ENCODE data around the gene ATP6V1A.

ATP6V1A gene

DNA sequence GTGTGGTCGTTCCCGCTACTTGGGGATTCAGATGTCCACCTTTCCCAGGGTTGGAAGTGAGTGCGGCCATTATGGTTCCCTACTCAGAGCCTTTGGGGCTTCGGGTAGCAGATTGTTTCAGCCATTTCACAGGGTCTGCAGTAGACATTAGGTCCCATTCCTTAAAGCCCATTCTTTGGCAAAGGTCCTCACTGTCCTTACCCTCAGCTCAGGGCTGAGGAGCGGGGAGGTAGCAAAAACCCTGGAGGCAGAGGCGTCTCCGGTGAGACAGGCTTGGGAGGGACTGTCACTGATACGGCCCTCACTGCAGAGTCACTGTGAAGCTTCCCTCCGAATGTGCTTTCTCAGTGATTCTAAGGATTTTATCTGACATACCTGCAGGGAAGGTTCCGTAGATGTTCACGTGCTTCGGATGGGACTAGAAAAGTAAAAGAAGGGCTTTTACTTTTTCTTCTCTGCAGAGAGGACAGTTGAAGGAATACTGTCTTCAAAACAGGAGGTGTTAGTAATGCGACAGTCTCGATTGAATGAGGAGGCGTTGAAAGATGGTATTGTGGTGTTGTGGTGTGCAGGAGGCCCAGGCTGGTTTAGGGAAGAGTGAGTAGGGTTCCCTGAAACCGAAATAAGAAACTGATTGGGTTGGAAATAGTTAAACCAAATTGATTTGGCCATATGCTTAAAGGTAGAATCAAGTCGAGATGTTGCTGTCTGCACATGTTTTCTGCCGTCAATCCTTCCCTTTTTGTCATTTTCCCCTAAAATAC is 630 bp downstream of the ATP6V1A start:
- peak; percentile 64 for DNase-seq

DNA sequence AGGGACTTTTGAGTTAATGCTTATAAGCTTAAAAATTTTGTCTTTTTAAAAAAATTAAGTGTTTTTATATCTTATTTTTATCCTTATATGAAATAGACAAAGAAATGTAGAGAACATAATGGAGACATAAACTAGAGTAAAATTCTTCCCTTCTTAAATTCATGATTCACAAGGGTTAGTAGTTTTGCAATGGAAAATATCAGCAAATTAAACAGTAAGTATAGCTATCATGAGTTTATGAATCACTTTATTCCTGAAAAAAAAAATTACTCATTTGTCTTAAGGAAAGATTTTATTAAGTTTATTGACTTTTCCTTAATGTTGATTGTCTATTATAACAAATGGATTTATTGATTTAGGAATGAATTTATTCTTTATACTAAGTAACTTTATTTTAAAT is 4.3 kb downstream of the ATP6V1A start:
- DNase-seq, result no peak

DNA sequence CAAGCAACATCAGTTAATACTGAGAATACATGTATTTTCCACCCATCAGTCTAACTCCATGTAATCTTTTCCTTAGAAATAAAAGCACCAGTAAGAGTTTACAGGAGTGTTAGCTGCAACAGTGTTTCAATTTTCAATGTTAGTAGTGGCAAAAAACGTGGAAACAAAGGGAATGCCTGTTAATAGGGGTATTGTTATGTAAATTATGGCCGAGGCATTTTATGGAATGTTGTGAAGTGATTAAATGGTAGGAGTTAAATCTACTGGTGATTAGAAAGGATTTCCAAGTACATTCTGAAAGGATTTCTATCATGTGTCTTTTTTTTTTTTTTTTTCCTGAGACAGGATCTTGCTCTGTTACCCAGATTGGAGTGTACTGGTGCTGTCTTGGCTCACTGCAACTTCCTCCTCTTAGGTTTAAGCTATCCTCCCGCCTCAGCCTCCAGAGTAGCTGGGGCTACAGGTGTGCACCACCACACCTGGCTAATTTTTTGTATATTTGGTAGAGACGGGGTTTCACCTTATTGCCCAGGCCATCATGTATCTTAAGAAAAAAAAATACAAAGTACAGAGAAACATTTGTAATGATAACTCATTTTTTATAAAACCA is 6.6 kb downstream of the ATP6V1A start:
- no peak for DNase-seq

DNA sequence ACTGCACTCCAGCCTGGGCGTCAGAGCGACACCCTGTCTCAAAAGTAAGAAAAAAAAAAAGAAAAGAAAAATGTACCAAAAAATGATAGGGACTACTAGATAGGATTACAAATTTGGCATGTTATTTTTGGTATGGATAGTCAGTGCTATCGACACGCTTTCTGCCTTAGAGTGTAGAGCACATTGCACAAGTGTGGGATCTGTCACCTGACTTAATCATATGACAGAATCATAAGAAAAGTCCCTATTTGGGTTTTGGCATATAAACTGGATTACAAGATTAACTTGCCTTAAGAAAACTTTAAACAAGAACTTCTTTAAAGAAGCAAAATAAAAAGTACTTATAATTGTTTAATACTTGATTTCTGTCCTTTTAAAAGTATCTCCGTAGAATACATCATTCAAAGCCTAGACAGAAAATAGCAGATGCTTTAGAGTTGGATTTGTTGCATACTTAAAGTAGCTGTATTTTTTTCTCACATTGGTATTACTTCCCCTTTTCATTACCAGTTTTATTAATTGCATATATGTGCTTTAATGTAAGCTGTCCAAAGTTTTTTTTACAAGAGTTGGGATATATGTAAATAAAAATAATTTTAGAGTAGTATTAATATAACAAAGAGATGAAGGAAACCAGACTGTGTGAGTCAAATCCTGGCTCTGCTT is 7.8 kb downstream of the ATP6V1A start:
- DNase-seq, result no peak

DNA sequence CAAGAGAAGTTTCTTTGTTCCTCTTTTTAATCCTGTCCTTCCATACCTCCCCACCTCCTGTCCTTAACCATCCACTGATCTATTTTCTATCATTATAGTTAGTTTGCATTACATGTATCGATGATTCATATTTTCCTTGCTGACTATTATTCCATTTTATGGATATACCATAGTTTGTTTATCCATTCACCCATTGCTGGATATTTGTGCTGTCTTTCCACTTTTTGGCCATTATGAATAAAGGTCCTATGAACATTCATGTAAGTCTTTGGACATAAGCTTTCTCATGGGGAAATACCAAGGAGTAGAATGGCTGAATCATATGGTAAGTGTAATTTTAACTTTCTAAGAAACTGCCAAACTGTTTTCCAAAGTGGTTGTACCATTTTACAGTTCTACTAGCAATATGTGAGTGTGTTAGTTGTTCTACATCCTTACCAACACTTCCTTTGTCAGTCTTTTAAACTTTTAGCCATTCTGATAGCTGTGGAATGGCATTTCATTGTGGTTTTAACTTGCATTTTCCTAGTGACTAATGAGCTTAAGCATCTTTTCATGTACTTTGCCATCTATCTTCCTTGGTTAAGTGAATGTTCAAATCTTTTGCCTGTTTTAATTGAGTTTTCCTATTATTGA is 11.7 kb downstream of the ATP6V1A start:
- DNase-seq, result no peak

DNA sequence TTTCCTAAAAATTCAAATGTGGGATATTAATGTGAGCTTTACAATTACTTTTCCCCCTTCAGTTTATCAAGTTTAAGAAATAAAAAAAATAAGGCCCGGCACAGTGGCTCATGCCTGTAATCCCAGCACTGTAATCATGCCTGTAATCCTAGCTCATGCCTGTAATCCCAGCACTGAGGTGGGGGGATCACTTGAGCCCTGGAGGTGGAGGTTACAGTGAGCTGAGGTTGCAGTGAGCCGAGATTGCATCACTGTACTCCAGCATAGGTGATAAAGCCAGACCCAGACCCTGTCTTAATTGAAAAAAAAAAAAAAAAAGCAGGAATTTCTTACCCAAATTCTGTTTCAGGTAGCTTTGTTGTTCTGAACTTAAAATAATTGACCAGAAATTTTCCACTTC is 17.9 kb downstream of the ATP6V1A start:
- no peak for DNase-seq

DNA sequence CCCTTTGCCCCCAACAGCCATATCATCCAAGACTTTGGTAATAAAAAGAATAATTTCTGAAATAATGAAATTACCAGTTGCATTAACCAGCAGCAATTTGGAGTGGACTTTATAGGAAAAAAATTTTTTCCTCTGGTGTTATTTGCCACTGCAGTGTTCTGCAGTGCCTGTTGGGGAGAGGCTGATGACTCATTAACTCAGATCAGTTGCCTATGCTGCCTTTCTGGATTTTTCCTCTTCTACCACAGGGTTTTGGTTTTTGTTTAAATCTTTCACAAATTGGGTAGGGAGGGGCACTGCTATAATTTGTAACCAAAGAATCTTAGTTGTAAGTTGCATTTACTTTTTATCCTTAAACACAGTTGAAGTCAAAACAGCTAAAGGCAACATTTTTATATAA is 22.7 kb downstream of the ATP6V1A start:
- no peak for DNase-seq

DNA sequence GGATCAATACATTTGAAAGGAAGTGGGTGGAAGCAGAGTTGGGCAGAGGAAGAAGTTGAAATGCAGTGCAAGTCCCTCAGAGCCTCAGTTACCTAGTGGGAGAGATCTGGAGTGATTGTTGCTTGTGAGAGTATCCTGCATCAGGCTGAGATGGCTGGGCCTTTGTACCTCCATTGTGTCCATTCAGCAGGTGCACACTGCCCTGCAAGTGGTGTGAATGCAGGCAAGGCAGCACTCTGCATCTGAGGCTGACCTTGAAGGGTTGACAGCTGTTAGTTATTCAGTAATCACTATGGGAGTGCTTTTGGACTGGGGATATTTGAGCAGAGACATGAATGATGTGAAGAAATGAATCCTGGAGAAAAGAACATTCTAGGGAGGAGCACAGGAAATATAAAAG is 25.2 kb downstream of the ATP6V1A start:
- DNase-seq, result no peak

DNA sequence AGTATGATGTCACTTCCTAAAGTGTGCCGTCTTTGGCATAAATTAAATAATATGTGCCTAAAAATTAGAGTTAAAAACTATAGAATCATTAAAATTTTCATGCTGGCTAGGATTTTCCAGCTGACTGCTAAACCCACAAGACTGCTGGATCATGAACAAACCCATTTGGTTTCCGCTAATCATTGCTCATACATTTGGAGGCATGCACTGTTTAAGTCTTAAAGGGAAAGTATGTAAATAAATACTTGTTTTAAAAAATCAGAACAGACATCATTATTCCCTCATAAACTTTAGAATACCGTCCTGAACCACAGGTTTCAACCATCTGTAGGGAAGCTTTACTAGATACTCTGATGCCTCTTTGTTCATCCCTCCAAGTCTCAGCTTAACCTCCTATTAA is 26.5 kb downstream of the ATP6V1A start:
- no peak for DNase-seq

DNA sequence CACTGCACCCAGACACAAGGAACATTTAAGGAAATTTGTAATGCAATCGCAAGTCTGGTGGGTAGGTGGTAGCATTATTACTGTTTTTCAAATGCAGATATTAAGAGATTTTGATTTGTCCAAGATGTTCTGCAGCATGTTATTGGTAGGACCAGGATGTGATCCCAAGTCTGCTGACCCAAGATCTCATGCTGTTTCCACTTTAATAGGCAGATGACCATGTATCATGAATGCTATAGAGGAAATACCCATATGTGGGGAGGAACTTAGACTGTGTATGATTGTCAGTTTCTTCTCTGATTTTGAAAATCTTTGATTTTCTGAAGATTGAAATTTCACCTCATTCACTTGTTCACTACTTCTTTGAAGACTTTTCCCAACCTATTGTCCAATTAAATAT is 28.7 kb downstream of the ATP6V1A start:
- no peak for DNase-seq

DNA sequence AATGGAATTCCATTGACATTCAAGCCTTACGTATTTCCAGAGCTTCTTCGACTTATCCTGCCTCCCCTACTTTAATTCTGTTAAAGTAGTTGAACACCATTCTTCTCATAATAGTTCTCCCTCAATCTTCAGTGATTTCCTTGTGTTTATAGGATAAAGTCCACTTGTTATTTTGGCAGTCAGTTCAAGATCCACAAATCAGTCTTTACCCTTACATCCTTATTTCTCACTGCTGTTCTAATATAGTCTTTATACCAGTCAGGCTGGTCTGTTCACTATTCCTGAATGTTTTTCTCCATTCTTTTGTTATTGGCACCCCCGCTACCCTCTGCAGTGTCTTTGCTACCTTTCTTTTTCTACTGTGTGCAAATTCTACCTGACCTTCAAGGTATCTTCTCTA is 29.7 kb downstream of the ATP6V1A start:
- no peak for DNase-seq

DNA sequence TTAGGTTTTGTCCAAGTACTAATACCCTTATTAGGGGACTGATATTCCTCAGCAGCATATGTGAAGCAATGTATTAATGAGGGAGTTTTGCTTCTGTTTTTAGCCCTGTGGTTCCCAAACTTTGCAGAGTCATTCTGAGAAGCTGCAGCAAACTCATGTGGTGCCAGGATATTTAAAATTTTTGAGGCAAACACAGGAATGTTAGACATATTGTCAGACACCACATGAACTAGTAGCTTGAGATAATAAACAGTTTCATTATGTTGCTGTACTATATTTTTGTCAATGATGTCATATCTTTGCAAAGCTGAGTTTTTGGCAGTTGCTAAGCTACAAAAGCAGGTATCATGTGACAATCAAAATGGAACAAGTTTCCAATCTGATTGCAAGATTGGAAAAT is 36.6 kb downstream of the ATP6V1A start:
- DNase-seq, result no peak

DNA sequence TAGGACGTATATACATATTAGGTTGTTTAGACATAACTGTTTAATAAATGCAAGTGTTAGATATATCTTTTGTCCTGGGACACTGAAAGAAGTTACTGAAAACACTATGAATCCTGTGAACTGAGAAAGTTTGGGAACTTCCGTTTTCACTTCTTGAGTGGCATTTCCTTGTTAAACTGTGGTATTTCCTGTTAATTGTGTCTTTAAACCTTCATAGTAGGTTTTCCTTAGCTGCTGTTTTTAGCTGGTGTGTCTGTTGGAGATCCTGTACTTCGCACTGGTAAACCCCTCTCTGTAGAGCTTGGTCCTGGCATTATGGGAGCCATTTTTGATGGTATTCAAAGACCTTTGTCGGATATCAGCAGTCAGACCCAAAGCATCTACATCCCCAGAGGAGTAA is 37.1 kb downstream of the ATP6V1A start:
- no peak for DNase-seq

DNA sequence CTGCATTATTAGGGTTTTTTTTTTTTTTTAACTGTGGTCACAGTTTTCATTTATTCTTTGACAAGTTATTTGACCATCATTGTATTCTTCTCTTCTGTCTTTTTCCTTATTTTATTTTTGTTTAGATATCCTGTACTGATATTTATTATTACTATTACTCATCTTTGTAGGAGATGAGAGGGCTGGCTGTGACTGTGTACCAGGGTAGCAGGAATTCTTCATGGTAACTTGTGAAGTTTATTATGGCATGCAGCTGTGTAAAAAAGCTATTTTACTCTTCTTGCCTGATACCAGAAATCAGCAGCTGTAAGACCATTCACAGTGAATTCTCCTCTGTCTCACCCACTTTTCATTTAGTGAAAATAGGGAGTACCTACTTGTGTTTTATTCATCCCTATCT is 44.5 kb downstream of the ATP6V1A start:
- no peak for DNase-seq

DNA sequence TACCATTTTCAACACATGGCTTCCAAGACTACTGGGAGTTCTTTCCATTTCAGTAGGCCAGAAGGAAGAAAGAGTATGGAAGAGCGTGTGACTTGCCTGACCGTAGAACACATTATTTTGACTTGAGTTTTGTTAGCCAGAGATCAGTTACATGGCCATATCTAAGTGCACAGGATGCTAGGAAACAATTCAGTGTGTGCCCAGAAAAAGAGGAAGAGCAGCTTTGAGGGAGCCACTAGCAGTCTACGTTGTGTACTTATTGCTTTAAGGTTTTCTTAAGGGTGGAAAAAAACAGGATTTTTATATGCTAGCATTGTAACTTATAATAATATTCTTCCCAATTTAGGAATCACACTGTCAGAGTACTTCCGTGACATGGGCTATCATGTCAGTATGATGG is 47.7 kb downstream of the ATP6V1A start:
- no peak for DNase-seq

DNA sequence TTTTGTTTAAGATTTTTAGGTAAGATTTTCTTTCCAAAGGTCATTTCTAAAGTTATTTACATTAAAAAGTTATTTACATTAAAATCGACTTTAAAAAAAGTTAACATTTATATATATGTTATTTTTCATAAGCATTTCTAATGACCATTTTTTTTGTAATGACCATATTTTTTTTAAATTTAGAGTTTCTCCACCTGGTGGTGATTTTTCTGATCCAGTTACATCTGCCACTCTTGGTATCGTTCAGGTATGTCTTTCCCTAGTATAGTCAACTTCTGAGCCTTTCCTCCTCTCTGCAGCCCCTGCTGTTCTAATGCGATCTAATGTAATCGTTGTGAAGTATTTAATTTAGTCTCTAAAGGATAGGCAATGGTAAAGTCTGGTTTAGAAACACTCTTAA is 48.9 kb downstream of the ATP6V1A start:
- no peak for DNase-seq

DNA sequence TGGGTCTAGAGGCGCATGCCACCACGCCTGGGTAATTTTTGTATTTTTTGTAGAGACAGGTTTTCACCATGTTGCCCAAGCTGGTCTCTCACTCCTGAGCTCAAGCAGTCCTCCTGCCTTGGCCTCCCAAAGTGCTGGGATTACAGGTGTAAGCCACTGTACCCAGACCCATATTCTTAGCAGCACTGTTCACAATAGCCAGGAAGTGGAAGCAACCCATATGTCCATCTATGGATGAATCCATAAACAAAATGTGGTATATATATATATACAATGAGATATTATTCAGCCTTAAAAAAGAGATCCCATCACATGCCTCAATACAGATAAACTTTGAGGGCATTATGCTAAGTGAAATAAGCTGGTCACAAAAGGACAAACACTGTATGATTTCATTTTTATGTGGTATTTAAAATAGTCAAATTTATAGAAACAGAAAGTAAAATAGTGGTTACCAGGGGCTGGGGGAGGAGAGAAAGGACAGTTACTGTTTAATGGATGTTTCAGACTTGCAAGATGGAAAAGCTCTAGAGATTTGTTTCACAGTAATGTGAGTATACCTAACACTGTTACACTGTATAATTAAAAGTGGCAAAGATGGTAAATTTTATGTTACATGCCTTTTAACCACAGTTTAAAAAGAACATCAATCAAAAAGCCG is 56.1 kb downstream of the ATP6V1A start:
- no peak for DNase-seq

DNA sequence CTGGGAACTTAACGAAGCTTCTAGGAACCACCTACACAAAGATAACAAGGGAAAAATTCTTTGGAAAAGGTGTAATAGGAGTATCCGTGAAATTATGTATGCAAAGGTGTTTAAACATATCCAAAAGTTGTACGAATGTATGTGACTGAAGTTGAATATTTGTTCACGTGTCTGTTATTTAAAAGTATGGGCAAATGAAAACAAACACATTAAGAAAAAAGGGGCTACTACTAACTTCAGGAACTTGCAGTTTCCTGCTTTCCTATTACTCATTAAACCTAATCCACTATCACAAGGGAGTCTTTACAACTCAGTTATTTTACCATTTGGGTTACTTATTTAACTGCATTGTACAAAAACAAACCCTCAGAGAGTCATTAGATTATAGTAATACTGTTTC is 57.8 kb downstream of the ATP6V1A start:
- no peak for DNase-seq

DNA sequence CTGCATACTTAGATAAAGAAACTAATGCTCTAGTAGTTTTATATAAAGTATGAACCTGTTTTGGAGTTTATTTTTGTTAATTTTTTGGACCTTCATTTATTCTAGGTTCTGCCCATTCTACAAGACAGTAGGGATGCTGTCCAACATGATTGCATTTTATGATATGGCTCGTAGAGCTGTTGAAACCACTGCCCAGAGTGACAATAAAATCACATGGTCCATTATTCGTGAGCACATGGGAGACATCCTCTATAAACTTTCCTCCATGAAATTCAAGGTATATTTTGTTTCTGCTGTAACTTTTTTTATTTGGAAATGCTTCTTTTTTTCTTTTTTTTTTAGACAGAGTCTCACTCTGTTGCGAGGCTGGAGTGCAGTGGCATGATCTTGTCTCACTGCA is 58.4 kb downstream of the ATP6V1A start:
- no peak for DNase-seq

DNA sequence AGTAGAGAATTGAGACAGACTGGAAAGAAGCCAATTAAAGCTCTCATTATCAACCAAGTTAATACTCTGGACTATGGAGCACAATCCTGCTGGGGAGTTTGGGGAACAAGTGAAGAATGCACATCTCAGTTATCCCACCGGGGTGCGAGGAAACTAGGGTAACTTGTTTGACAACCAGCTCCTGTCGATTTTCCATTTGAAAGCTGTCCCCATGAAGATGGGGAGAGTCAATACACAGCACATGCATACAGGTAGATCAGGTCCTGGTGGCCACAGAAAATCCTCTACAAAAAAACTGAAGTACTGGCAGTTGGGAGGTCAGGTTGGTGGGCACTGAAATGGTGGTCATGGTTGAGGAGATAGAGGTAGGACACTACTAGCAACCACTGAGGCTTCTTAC is 66.0 kb downstream of the ATP6V1A start:
- DNase-seq, result no peak

DNA sequence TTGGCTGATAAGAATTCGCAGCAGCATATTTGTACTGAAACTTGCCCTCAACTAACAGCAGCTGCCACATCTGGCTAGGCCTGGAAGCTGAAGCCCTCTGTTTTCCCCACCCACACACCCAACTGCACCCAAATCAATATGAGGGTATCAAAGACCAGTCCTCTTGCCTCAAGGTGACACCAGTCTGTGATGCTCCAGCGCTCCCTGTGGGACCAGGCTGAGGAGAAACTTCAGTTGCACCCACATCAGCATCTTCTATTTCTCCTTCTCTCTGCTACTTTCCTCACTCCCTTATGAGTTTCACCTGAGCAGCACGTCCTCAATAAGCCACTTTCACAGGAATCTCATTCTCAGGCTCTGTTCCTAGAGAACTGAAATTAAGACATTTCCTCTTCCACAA is 73.0 kb downstream of the ATP6V1A start:
- no peak for DNase-seq

DNA sequence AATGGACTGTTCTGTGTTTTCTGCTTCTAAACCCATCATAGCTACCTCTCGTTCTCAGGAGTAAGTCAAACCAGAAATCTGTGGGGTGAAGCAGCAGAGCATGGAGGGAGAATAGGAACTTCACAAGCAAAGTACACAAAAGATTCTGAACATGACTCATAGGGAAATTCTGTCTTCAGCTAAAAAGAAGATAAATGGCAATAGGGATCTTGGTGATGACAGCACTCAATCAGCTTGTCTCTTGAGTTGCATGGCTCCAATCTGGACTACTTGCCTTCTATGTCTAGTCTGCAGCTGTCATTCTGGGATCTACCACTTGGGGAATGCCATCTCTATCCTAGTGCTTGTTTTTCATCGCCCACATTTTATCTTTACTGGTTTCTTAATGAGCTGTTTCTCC is 78.3 kb downstream of the ATP6V1A start:
- no peak for DNase-seq

DNA sequence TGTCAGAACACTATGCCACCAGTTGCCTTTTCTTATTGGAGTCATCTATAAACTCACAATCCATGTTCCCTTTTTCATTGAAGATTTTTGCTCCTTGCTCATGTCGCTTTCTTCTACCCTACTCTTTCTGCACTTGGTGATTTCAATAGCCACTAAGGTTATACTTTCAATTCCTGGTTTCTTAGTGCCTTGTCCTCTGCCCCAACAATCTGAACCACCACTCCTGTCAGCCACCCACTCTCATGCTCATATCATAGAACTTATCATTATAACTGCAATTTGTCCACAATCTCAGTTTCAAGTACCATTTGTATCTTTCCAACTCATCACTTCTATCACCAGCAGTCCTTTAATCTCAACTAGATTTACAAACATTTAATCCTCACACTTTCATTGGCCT is 81.8 kb downstream of the ATP6V1A start:
- DNase-seq, result no peak
